Thoracic aorta (tissue), 2 donors: ENCODE results near the gene TTC12. TPM values are rescaled to one million over a fixed set of nuclear protein-coding genes. Genes with fewer than 3 reads are reported as not detected.

ENCODE experiments used
- ATAC-seq: fragments of 150-250 bp; one replicate; pipeline ENCODE4 v1.8.0; 2017; ENCODE audit warnings: low read depth; ENCODE audit not compliant: insufficient number of reproducible peaks, low FRiP score
- DNase-seq: peaks from one replicate; pipeline ENCODE4 v3.0.0-alpha.2; 2020; ENCODE audit warnings: low spot score
- H3K27ac ChIP-seq, 2 donors: fragments of 200-600 bp; sonication (generic); 1 replicate in 1 of 2; 2 replicates in 1 of 2; pipeline ENCODE4 v1.5.1; 2016; ENCODE audit warnings: mild to moderate bottlenecking in 2 of 2, moderate library complexity in 2 of 2
- H3K27me3 ChIP-seq: fragments of 200-600 bp; sonication (generic); replicated peaks from 2 replicates; pipeline ENCODE4 v1.6.0; 2016; ENCODE audit warnings: mild to moderate bottlenecking; ENCODE audit not compliant: insufficient read depth
- H3K36me3 ChIP-seq: fragments of 200-600 bp; sonication (generic); one replicate; pipeline ENCODE4 v1.5.1; 2016
- H3K4me1 ChIP-seq, 2 donors: fragments of 200-600 bp; sonication (generic); 1 replicate in 1 of 2; 2 replicates in 1 of 2; pipeline versions ENCODE4 v1.5.1 to v1.6.0; 2016; ENCODE audit warnings: low read depth in 2 of 2, mild to moderate bottlenecking in 1 of 2; ENCODE audit not compliant: control insufficient read depth in 1 of 2
- H3K4me3 ChIP-seq: fragments of 200-600 bp; sonication (generic); 2 replicates; pipeline ENCODE4 v1.5.1; 2016; ENCODE audit warnings: mild to moderate bottlenecking
- H3K9me3 ChIP-seq: fragments of 200-600 bp; sonication (generic); 2 replicates; pipeline ENCODE4 v1.5.1; 2016
- total RNA-seq, 2 donors: library from RNA; depleted of rRNA; stranded (reverse); fragments of >200 nt; gene quantifications; one replicate each; pipeline versions ENCODE4 v1.1.0 to v1.2.3, GENCODE V29; 2016
- TF ChIP-seq, protein P1 (sequence below): fragments of 200-600 bp; sonication (generic); IDR thresholded peaks from one replicate; pipeline ENCODE4 v1.5.1; 2019; ENCODE audit warnings: antibody characterized with exemption

Gene TTC12
- total RNA-seq, 2 donors from 2014 or later = 15.2 to 21.9 TPM

DNA sequence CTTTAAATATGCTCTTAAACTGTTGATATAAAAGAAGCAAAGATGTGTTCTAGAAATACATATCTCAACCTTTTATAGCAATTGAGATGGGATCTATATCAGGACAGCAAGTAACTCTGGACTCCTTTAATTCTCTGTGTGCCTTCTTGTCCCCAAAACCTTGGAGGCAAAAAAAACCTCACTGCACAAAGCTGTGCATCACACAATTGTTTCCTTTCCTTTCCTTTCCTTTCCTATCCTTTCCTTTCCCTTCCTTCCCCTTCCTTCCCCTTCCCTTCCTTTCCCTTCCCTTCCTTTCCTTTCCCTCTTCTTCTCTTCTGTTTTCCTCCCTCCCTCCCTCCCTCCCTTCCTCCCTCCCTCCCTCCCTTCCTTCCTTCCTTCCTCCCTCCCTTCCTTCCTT lies 9.5 kb upstream of the TTC12 start:
- Histone ChIP-seq H3K9me3 (no peaks in the 10 kb centered on the region), H3K27me3 (no peaks in the 10 kb centered on the region), H3K27ac (no peak overlapping the region), H3K36me3 (no peaks in the 10 kb centered on the region), H3K4me3 (no peak overlapping the region), H3K4me1 (no peaks in the 10 kb centered on the region)
- TF ChIP-seq, protein P1, sequence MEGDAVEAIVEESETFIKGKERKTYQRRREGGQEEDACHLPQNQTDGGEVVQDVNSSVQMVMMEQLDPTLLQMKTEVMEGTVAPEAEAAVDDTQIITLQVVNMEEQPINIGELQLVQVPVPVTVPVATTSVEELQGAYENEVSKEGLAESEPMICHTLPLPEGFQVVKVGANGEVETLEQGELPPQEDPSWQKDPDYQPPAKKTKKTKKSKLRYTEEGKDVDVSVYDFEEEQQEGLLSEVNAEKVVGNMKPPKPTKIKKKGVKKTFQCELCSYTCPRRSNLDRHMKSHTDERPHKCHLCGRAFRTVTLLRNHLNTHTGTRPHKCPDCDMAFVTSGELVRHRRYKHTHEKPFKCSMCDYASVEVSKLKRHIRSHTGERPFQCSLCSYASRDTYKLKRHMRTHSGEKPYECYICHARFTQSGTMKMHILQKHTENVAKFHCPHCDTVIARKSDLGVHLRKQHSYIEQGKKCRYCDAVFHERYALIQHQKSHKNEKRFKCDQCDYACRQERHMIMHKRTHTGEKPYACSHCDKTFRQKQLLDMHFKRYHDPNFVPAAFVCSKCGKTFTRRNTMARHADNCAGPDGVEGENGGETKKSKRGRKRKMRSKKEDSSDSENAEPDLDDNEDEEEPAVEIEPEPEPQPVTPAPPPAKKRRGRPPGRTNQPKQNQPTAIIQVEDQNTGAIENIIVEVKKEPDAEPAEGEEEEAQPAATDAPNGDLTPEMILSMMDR = no peak
- DNase-seq (no peak), ATAC-seq (no peak)

DNA sequence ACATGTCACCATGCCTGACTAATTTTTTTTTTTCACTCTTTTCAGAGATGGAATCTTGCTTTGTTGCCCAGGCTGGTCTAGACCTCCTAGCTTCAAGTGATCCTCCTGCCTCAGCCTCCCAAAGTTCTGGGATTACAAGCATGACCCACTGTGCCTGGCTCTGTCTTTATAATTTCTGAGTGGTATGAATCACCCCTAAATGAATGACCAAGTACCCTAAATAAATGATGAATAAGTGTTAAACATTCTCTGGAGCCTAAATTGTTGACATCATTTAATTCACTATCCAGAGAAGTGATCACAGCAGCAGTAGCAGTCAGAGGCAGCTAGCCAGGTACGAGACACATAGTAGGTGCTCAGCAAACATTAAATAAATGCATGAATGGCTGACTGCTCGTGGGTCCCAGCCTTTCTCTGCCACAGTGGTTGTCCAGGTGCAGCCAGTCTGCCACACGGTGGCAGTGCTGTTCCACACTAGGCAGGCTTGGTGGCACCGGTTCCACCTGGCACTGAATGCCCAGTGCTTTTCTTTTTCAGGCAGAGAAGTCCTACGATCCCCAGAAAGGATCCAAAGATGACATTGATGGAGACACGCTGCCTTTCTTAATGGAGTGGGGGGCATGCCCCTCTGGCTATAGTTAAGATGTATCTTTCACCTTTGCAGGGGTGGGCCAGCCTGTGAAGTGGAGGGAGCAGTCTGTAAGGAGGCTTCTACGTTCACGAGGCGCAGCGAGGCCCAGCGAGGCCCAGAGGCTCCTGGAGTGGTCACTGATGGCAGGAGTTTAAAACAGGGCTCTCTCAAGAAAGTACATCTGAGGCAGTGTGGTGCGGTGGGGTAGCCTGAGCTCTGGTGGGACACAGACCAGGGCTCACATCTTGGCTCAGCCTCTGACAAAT lies 8.7 kb upstream of the TTC12 start:
- TF ChIP-seq, protein P1 = peak; percentile 94
- peak; percentile 14 for DNase-seq
- ATAC-seq = peak; percentile 79
- no peak overlapping the region for H3K4me3 ChIP-seq
- no peak overlapping the region for H3K27ac ChIP-seq
- H3K27me3 ChIP-seq = no peaks in the 10 kb centered on the region
- no peaks in the 10 kb centered on the region for H3K4me1 ChIP-seq
- no peaks in the 10 kb centered on the region for H3K36me3 ChIP-seq
- H3K9me3 ChIP-seq = no peaks in the 10 kb centered on the region

DNA sequence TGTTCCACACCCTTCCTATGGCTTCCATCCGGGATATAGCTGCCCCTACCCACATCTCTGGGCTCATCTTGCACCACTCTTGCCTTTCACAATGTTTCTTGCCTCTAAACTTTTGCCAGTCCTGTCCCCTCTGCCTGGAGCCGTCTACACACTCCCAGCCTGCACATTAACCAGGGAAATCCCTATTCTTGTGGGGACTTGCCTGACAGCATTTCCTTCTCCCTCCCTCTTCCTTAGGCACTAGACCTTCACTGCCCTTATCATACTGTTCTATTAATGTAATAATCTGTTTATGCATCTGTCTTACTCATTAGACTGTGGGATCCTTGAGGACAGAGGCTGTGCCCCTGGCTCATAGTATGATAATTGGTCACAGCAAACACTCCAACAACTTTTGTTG lies 5.8 kb upstream of the TTC12 start:
- ATAC-seq (no peak), DNase-seq (no peak)
- Histone ChIP-seq H3K4me3 (no peak overlapping the region), H3K36me3 (no peaks in the 10 kb centered on the region), H3K9me3 (no peaks in the 10 kb centered on the region), H3K27ac (no peak overlapping the region), H3K27me3 (no peaks in the 10 kb centered on the region), H3K4me1 (peaks cover 0 to 3% of the 10 kb centered on the region in 2 donors)
- TF ChIP-seq, protein P1 = no peak

DNA sequence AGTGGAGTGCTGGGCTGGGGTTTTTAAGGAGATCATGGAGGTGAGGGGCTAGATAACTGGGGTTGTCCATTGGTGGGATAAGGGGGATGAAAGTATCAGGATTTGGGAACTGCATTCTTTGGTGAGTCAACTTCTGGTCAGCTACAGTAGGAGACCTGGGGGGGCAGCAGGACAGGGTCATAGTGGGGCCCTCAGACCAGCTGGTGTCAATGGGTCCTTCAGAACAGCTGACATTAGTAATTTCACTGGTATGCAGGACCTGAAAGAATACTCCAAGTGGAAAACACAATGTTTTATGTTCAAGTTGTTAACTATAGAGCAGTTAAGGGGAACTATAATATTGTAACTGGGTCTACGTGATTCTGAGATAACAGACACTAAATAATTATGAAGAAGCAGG lies 2.8 kb upstream of the TTC12 start:
- TF ChIP-seq, protein P1 = no peak
- Histone ChIP-seq H3K36me3 (no peaks in the 10 kb centered on the region), H3K4me1 (peaks cover 4 to 18% of the 10 kb centered on the region in 2 donors), H3K9me3 (no peaks in the 10 kb centered on the region), H3K27ac (no peak overlapping the region), H3K27me3 (no peaks in the 10 kb centered on the region), H3K4me3 (no peak overlapping the region)
- ATAC-seq (no peak), DNase-seq (no peak)

DNA sequence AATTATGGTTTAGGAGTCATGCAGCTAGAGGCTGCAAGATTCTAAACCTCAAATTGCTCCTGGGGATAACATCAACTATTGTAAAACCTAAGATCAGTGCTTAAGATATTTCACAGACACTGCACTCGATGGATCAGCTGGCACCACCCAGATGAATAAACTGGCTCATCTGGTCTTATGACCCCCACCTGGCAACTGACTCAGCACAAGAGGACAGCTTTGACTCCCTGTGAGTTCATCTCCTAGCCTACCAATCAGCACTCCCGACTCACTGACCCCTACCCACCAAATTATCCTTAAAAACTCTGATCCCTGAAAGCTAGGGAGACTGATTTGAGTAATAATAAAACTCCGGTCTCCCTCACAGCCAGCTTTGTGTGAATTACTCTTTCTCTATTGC lies 782 bp upstream of the TTC12 start:
- Histone ChIP-seq H3K27ac (peak overlapping the region; percentile 27 to 68), H3K9me3 (no peaks in the 10 kb centered on the region), H3K4me3 (peak overlapping the region; percentile 77), H3K4me1 (peaks cover 4 to 18% of the 10 kb centered on the region in 2 donors), H3K27me3 (no peaks in the 10 kb centered on the region), H3K36me3 (no peaks in the 10 kb centered on the region)
- DNase-seq = no peak
- TF ChIP-seq, protein P1 = no peak
- no peak for ATAC-seq
